GM19372 (cell line): ENCODE measurements around the gene PRKN.
"Not testable (repeated sequence)": the region's sequence is repeated elsewhere in the genome, so short reads cannot be mapped to it uniquely, and the experiment has no call there.

Source experiments
- ATAC-seq: cut with Tn5 transposase; IDR thresholded peaks from one replicate; pipeline ENCODE4 v1.9.1; 2021; ENCODE audit warnings: mild to moderate bottlenecking, low read depth, moderate library complexity; ENCODE audit not compliant: unreplicated experiment

The PRKN gene

DNA sequence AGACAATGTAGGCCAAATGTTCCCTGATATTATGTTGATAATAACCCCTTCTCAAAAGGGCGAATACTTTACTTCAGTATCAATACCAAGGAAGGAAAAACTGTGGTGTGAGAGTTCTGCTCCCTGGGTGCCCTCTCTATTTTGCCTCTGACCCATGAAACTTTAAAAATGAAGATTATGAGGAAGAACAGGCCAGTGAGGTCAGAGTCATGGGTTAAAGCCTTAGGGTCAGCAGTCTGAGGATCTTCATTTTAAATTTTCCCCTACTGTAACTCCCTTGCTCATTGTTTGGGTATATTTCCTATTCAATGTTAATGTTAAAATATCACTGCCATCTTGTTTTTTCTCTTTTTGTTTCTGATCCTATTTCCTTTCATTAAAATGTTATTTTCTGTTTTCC, 47.9 kb downstream of the PRKN start:
- ATAC-seq = no peak

- ATAC-seq = not testable (repeated sequence)
Observed at GRCh38 chr6:162678896-162679295, 48.7 kb downstream of the PRKN start.

DNA sequence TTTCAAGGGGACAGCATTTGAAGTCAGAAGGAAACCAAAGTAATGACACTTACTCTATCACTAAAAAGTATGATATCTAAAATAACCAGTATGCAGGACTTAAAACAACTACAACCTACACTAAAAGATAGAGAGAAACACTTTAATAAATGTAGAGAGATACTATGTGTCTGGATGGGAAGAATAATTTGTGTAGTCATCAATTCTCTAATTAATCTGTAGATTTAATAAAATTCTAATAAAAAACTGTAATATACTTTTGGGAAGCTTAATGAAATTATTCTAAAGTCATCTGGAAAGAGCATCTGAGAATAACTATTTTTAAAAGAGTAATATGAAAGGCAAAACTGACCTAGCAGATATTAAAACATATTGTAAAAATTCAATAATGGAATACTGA, 52.1 kb downstream of the PRKN start:
- no peak for ATAC-seq

DNA sequence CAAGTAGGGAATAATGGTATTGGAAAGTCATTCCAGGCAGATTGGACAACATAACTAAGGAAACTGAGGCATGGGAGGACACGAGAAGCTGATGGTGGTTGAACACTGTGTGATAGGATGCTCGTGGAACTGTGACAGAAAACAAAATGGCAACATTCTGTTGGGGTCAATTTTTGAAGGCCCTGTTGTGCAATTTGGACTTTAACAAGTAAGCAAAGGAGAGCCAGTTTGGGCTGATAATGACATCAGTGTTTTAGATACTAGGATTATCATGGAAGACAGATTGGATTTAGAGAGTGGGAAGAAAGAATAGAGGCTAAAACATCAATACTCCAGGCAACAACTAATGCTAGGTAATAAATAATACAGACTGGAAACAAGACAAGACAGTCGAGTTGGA, 53.1 kb downstream of the PRKN start:
- ATAC-seq = no peak

GRCh38 chr6:162671580-162672165, 55.9 kb downstream of the PRKN start:
- no peak for ATAC-seq

DNA sequence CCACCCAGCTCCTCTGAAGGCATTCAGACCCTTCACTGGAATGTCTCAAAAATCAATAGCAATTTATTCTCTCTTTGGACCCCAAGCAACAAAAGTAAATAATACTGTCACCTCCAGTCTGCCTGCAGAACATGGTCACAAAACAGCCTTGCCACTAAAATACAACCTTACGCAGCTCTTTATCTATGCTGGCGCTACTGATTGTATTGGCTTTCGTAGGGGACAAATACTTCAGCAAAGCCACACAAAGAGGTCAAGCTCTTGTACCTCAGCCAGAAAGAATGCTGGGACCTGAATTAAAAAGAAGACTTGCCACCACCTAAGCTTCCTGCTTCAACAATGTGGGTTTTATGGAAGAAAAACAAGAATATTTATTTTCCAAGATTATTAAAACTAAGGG, 57.2 kb downstream of the PRKN start:
- no peak for ATAC-seq

DNA sequence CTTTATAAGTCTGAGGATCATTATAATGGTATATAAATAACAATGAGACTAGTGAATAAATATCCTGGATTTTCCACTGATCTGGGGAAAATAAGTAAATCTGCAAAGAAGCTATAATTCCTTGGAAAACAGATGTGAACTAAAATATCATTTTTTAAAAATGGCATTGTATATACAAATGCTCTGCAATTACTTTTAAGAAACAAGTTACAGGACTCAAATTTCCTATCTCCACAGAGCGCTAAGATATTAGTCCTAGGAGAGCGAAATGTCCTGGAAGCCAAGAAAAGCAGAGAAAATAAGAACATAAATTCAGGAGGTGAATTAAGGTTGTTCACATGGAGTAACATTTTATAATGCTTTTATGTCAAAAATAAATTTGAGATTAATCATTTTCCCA, 61.3 kb downstream of the PRKN start:
- ATAC-seq = no peak

GRCh38 chr6:162653808-162654207, 73.8 kb downstream of the PRKN start:
- no peak for ATAC-seq

DNA sequence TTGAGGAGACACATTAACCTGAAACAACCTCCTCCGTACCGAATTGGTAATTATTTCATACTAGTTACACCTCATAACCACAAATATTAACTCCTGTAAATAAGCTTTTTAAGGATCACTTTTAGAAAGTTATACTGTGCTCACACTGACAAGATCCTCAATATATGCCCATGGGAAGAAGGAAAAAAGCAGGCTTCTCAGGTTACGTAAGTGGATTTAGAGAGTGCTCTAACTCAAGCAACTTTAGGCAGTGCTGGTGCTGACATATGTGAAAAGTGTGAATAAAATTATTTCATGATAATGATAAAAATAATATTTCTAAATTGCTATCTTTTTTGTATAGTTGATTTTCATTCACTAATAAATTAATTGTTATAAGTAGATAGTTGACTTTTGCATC, 76.1 kb downstream of the PRKN start:
- ATAC-seq = no peak

- ATAC-seq = no peak
Observed at GRCh38 chr6:162649271-162649670, 78.3 kb downstream of the PRKN start.

DNA sequence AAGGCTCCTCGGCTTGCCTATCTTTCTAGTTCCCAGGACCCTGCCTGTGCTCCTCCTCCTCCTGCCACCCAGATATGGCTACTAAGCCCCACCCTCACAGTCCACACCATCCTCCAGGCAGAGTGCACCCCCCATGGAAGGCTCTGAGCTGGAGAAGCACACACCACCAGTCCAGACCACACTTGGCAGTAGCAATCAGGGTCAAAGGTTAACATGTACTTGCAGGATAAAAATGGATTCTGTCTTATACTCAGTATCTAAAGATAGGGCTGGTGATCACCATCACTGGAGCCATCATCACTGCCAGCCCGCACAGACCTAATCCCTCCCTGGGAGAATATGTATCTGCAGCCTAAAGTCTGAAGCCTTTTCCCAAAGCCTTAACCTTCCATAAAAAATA, 83.4 kb downstream of the PRKN start:
- no peak for ATAC-seq

DNA sequence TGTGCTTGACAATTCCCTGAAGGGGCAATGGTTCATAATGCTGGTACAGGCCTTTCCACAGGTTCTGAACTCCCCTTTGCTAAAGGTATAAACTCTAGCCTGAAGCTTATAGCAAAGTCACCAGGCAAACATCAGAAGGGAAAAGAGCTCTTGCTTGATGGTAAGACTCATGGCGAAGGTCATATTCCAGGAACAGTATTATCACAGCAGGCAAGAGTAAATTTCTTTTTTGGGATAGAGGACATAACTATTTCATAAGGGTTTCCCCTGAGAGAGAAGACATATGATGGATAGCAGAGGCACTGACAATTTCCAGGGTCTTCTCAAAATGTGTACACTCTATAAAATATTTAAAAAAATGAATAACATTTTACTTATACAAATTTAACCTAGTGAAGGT, 86.8 kb downstream of the PRKN start:
- no peak for ATAC-seq

- ATAC-seq = no peak
Observed at GRCh38 chr6:162639951-162640350, 87.6 kb downstream of the PRKN start.

DNA sequence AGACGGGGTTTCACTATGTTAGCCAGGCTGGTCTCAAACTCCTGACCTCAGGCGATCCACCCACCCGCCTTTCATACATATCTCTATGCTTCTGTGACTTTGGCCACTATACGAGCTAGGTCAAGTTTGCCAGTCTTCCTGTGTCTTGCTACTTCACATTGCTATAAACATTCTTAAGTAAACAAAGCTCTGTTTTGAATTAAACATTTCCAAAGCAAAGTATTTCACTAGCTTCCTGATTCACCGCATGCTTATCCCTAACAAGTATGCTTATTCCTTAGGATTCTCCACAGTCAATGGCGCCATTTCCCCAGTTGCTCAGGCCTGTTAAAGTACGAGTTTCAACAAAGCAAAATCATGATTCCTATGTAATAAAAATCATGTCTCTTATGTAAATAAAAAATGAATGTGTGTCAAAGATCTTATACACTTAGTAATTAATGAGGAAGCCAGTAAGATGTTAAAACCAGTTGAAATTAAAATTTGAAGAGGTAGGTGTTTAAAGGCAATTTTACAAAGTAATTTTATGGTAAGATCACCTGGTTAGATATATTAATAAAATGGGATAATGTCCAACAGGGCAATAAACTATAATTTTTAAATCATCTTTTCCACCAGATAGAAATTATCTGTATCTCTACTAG, 88.5 kb downstream of the PRKN start:
- ATAC-seq = no peak

- ATAC-seq = no peak
Observed at GRCh38 chr6:162637317-162637716, 90.2 kb downstream of the PRKN start.

DNA sequence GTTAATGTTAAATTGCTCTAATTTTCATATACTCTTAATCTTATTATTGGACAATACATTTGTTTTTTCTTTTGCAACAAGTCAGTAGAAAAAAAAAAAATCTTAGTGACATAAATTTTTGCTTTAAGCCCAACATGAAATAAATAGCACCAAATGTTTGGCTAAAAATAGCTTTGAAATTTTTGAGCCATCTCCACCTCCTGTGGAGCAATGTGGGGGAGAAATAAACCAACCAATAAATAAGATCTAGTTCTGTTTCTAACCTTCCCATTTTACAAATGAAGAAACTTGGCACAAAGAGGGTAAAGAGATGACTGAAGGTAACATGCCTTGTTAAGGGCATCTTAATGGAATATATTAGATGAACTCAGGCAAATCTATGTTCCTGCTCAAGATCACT, 91.4 kb downstream of the PRKN start:
- ATAC-seq = no peak

DNA sequence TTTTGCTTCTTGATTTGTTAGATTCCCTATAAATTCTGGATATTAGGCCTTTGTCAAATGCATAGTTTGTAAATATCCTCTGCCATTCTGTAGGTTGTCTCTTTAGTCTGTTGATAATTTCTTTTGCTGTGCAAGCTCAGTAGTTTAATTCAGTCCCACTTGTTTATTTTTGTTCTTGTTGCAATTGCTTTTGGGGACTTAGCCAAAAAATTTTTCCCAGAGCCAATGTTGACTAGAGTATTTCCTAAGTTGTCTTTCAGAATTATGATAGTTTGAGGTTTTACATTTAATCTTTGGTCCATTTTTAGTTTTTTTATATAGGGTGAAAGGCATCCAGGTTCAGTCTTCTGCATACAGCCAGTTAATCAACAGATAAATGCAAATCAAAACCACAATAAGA, 96.0 kb downstream of the PRKN start:
- no peak for ATAC-seq

- ATAC-seq = no peak
Observed at GRCh38 chr6:162630069-162630468, 97.5 kb downstream of the PRKN start.

DNA sequence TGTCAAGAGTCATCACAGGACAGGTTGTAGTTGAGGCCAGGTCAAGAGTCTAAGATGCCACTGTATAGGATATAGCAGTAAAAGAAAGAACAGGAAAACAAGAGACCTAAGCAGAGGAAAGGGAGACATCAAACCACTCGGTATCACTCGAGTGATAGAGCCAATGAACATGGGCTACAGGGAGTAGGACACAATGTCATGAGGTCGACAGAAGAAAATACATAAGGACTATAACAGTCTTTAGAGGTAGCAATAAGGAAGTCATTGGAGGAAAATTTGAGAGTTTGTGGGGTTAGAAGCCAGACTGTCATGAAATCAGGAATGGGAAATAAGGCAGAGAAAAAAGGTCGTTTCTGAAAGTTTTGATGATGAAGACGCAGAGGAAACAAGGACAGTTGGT, 99.7 kb downstream of the PRKN start:
- no peak for ATAC-seq

- ATAC-seq = no peak
Observed at GRCh38 chr6:162627362-162627761, 100.2 kb downstream of the PRKN start.

DNA sequence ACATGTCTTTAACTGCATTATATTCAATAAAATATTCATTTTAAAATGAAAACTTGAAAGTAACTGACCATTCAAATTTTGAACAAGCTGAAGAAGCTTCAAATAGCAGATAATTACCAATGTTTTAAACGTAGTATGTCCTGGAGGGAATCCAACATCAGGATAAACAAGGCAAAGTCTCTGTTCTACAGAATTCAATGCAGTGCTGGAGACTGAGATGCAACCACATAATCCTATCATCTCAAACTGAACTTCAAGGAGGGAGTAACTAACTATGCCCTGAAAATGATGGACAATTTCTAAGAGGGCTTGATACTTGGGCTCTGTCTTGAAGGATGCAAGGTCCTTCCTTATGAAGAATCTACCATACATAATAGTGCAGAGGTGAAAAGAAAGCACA, 100.7 kb downstream of the PRKN start:
- ATAC-seq = no peak

DNA sequence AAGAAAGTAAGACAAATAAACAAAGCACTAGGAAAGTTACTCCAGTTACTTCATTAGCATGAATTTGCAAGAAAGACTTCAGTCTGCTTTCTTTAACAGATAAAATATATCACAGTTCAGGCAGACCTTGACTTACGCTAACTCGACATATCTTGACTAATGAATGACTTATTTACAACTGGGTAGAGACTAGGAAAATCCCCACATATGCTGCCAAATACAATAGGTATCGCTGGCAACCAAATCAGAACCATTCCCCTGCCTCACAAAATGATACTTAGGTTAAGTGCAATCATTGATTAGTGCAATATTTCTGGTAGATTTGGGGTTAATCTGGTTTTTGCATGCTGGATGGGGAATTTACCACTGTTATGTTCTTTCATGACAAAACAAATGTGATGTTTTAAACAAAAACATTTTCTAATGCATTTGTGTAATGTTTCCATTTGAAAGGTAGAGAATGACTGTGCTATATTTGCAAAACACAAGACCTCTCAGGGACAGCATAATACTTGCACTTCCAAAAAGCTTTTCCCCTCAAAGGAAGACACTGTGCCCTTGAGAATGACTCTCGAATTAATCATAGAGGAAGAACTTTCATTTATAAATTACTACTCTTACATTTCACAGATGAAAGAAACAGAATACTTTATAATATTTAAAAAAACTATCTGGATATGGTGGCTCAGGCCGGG, 101.6 kb downstream of the PRKN start:
- ATAC-seq = no peak
